Adrenal gland (tissue), 5 donors: ENCODE results near the gene PTAR1.

ENCODE experiments used
- CTCF ChIP-seq, 6 experiments: fragments of 450-650 bp in 4 of 6; fragments of 200-600 bp in 2 of 6; sonication (generic) in 1 of 6; IDR thresholded peaks; 1 replicate in 5 of 6; 2 replicates in 1 of 6; pipeline versions ENCODE4 v1.5.1 to v1.8.0; 2016 to 2021; ENCODE audit warnings: antibody characterized with exemption in 6 of 6, mild to moderate bottlenecking in 2 of 6, moderate library complexity in 1 of 6
- POLR2A ChIP-seq, 2 donors: fragments of 450-650 bp; IDR thresholded peaks; one replicate each; pipeline ENCODE4 v1.6.1; 2017; ENCODE audit warnings: antibody characterized with exemption in 2 of 2, mild to moderate bottlenecking in 2 of 2, moderate library complexity in 1 of 2
- donor health status: DM: no; HTN: no; CAD: no.

- TF ChIP-seq CTCF (IDR thresholded peaks at IDR 0.05) (no peak), POLR2A (IDR thresholded peaks at IDR 0.05) (no peak)
Measured at GRCh38 chr9:69740872-69741505, 18.8 kb downstream of the PTAR1 start.
